ENCODE measurements around the gene CDHR2.
A peak's percentile ranks its signal among the peaks of the same experiment; 100 is the strongest.

The CDHR2 gene

GRCh38 chr5:176535664-176536131, 13.4 kb upstream of the CDHR2 start:
- H3K27ac ChIP-seq (ENCODE audit: low read depth, low read length), result peak overlapping the region; percentile 100
- H3K4me3 ChIP-seq (ENCODE audit: low read depth, low read length), result peak overlapping the region; percentile 97
- H3K9ac ChIP-seq (ENCODE audit: low read depth, low read length), result peak overlapping the region; percentile 99
- H3K9me3 ChIP-seq (ENCODE audit: control insufficient read depth, insufficient read depth, low read length), result no peaks in the 10 kb centered on the region
- peaks cover 28% of the 10 kb centered on the region for H3K4me1 ChIP-seq (ENCODE audit: control insufficient read depth, insufficient read depth, low read length)
- H3K27me3 ChIP-seq (ENCODE audit: control insufficient read depth, insufficient read depth, low read length), result no peaks in the 10 kb centered on the region
- peaks cover 44% of the 10 kb centered on the region for H3K36me3 ChIP-seq (ENCODE audit: control insufficient read depth, insufficient read depth, low read length)

- Histone ChIP-seq H3K9ac (ENCODE audit: low read depth, low read length) (peak overlapping the region; percentile 99), H3K9me3 (ENCODE audit: control insufficient read depth, insufficient read depth, low read length) (no peaks in the 10 kb centered on the region), H3K4me1 (ENCODE audit: control insufficient read depth, insufficient read depth, low read length) (peaks cover 35% of the 10 kb centered on the region), H3K4me3 (ENCODE audit: low read depth, low read length) (peak overlapping the region; percentile 97), H3K27me3 (ENCODE audit: control insufficient read depth, insufficient read depth, low read length) (no peaks in the 10 kb centered on the region), H3K36me3 (ENCODE audit: control insufficient read depth, insufficient read depth, low read length) (peaks cover 38% of the 10 kb centered on the region), H3K27ac (ENCODE audit: low read depth, low read length) (peak overlapping the region; percentile 100)
These were observed 12.8 kb upstream of the CDHR2 start for GRCh38 chr5:176536132-176536901.

GRCh38 chr5:176536902-176537553, 12.1 kb upstream of the CDHR2 start, which contains the start of gene RNF44:
Gene RNF44 (minus strand): TSS chr5:176537402. CDS start chr5:176532472, 4,930 bp downstream.
- Histone ChIP-seq H3K4me1 (ENCODE audit: control insufficient read depth, insufficient read depth, low read length) (peaks cover 42% of the 10 kb centered on the region), H3K4me3 (ENCODE audit: low read depth, low read length) (peak within 1 kb of the TSS; percentile 97), H3K27ac (ENCODE audit: low read depth, low read length) (peak within 1 kb of the TSS; percentile 100), H3K9ac (ENCODE audit: low read depth, low read length) (peak within 1 kb of the TSS; percentile 99), H3K36me3 (ENCODE audit: control insufficient read depth, insufficient read depth, low read length) (peaks cover 31% of the 10 kb centered on the region), H3K27me3 (ENCODE audit: control insufficient read depth, insufficient read depth, low read length) (no peaks in the 10 kb centered on the region), H3K9me3 (ENCODE audit: control insufficient read depth, insufficient read depth, low read length) (no peaks in the 10 kb centered on the region)

- peak overlapping the region; percentile 97 for H3K4me3 ChIP-seq (ENCODE audit: low read depth, low read length)
- peak overlapping the region; percentile 89 for H3K9ac ChIP-seq (ENCODE audit: low read depth, low read length)
- H3K9me3 ChIP-seq (ENCODE audit: control insufficient read depth, insufficient read depth, low read length), result no peaks in the 10 kb centered on the region
- peaks cover 43% of the 10 kb centered on the region for H3K4me1 ChIP-seq (ENCODE audit: control insufficient read depth, insufficient read depth, low read length)
- H3K36me3 ChIP-seq (ENCODE audit: control insufficient read depth, insufficient read depth, low read length), result peaks cover 27% of the 10 kb centered on the region
- peak overlapping the region; percentile 100 for H3K27ac ChIP-seq (ENCODE audit: low read depth, low read length)
- H3K27me3 ChIP-seq (ENCODE audit: control insufficient read depth, insufficient read depth, low read length), result no peaks in the 10 kb centered on the region
These were observed 11.4 kb upstream of the CDHR2 start for GRCh38 chr5:176537554-176538229.

- Histone ChIP-seq H3K9ac (ENCODE audit: low read depth, low read length) (peak overlapping the region; percentile 33; the same call in 1 of the 2 replicates), H3K9me3 (ENCODE audit: control insufficient read depth, insufficient read depth, low read length) (no peaks in the 10 kb centered on the region), H3K27ac (ENCODE audit: low read depth, low read length) (peak overlapping the region; percentile 100), H3K4me1 (ENCODE audit: control insufficient read depth, insufficient read depth, low read length) (peaks cover 43% of the 10 kb centered on the region), H3K36me3 (ENCODE audit: control insufficient read depth, insufficient read depth, low read length) (peaks cover 20% of the 10 kb centered on the region), H3K4me3 (ENCODE audit: low read depth, low read length) (peak overlapping the region; percentile 97), H3K27me3 (ENCODE audit: control insufficient read depth, insufficient read depth, low read length) (no peaks in the 10 kb centered on the region)
These were observed 10.7 kb upstream of the CDHR2 start for GRCh38 chr5:176538230-176538988.

- Histone ChIP-seq H3K27me3 (ENCODE audit: control insufficient read depth, insufficient read depth, low read length) (no peaks in the 10 kb centered on the region), H3K36me3 (ENCODE audit: control insufficient read depth, insufficient read depth, low read length) (peaks cover 15% of the 10 kb centered on the region), H3K4me1 (ENCODE audit: control insufficient read depth, insufficient read depth, low read length) (peaks cover 43% of the 10 kb centered on the region), H3K4me3 (ENCODE audit: low read depth, low read length) (no peak overlapping the region), H3K9me3 (ENCODE audit: control insufficient read depth, insufficient read depth, low read length) (no peaks in the 10 kb centered on the region), H3K27ac (ENCODE audit: low read depth, low read length) (peak overlapping the region; percentile 100), H3K9ac (ENCODE audit: low read depth, low read length) (no peak overlapping the region)
These were observed 10.2 kb upstream of the CDHR2 start for GRCh38 chr5:176538989-176539384.

- no peak overlapping the region for H3K9ac ChIP-seq (ENCODE audit: low read depth, low read length)
- peaks cover 28% of the 10 kb centered on the region for H3K4me1 ChIP-seq (ENCODE audit: control insufficient read depth, insufficient read depth, low read length)
- H3K36me3 ChIP-seq (ENCODE audit: control insufficient read depth, insufficient read depth, low read length), result no peaks in the 10 kb centered on the region; the same call in 1 of the 2 replicates
- H3K4me3 ChIP-seq (ENCODE audit: low read depth, low read length), result no peak overlapping the region
- no peak overlapping the region for H3K27ac ChIP-seq (ENCODE audit: low read depth, low read length)
- H3K27me3 ChIP-seq (ENCODE audit: control insufficient read depth, insufficient read depth, low read length), result no peaks in the 10 kb centered on the region
- H3K9me3 ChIP-seq (ENCODE audit: control insufficient read depth, insufficient read depth, low read length), result no peaks in the 10 kb centered on the region
These were observed 8.7 kb upstream of the CDHR2 start for GRCh38 chr5:176540476-176540899.

- H3K4me3 ChIP-seq (ENCODE audit: low read depth, low read length), result no peak overlapping the region
- no peaks in the 10 kb centered on the region for H3K27me3 ChIP-seq (ENCODE audit: control insufficient read depth, insufficient read depth, low read length)
- peak overlapping the region; percentile 17; the same call in 1 of the 2 replicates for H3K9ac ChIP-seq (ENCODE audit: low read depth, low read length)
- H3K27ac ChIP-seq (ENCODE audit: low read depth, low read length), result peak overlapping the region; percentile 53
- H3K36me3 ChIP-seq (ENCODE audit: control insufficient read depth, insufficient read depth, low read length), result no peaks in the 10 kb centered on the region
- peaks cover 26% of the 10 kb centered on the region for H3K4me1 ChIP-seq (ENCODE audit: control insufficient read depth, insufficient read depth, low read length)
- no peaks in the 10 kb centered on the region for H3K9me3 ChIP-seq (ENCODE audit: control insufficient read depth, insufficient read depth, low read length)
These were observed 8.2 kb upstream of the CDHR2 start for GRCh38 chr5:176540956-176541337.

- Histone ChIP-seq H3K9me3 (ENCODE audit: control insufficient read depth, insufficient read depth, low read length) (no peaks in the 10 kb centered on the region), H3K36me3 (ENCODE audit: control insufficient read depth, insufficient read depth, low read length) (no peaks in the 10 kb centered on the region), H3K4me3 (ENCODE audit: low read depth, low read length) (no peak overlapping the region), H3K27ac (ENCODE audit: low read depth, low read length) (peak overlapping the region; percentile 53), H3K4me1 (ENCODE audit: control insufficient read depth, insufficient read depth, low read length) (peaks cover 26% of the 10 kb centered on the region), H3K27me3 (ENCODE audit: control insufficient read depth, insufficient read depth, low read length) (no peaks in the 10 kb centered on the region), H3K9ac (ENCODE audit: low read depth, low read length) (peak overlapping the region; percentile 17; the same call in 1 of the 2 replicates)
These were observed 7.6 kb upstream of the CDHR2 start for GRCh38 chr5:176541338-176542134.

All from HUES48 (cell line).